GM21528 (cell line): ENCODE measurements around the gene PCLO.

Source experiments
- ATAC-seq: cut with Tn5 transposase; IDR thresholded peaks from one replicate; pipeline ENCODE4 v1.9.1; 2021; ENCODE audit warnings: mild to moderate bottlenecking, moderate library complexity; ENCODE audit not compliant: unreplicated experiment, low FRiP score

The PCLO gene

GRCh38 chr7:82851121-82851520 is 311.6 kb downstream of the PCLO start:
- no peak for ATAC-seq

- no peak for ATAC-seq
These were observed 320.9 kb downstream of the PCLO start for GRCh38 chr7:82841828-82842227.

GRCh38 chr7:82840061-82840460 is 322.6 kb downstream of the PCLO start:
- no peak for ATAC-seq

GRCh38 chr7:82839555-82839954 is 323.1 kb downstream of the PCLO start:
- ATAC-seq, result no peak

- ATAC-seq, result no peak
These were observed 323.6 kb downstream of the PCLO start for GRCh38 chr7:82839063-82839462.

GRCh38 chr7:82838314-82838713 is 324.4 kb downstream of the PCLO start:
- ATAC-seq, result no peak

GRCh38 chr7:82823073-82823472 is 339.6 kb downstream of the PCLO start:
- no peak for ATAC-seq

- ATAC-seq, result no peak
These were observed 341.6 kb downstream of the PCLO start for GRCh38 chr7:82821037-82821436.

GRCh38 chr7:82818171-82818570 is 344.5 kb downstream of the PCLO start:
- no peak for ATAC-seq

GRCh38 chr7:82816272-82816671 is 346.4 kb downstream of the PCLO start:
- ATAC-seq, result no peak

GRCh38 chr7:82810558-82811259 is 352.0 kb downstream of the PCLO start:
- peak; percentile 79 for ATAC-seq

GRCh38 chr7:82808633-82809032 is 354.1 kb downstream of the PCLO start:
- ATAC-seq, result no peak

GRCh38 chr7:82805527-82805960 is 357.1 kb downstream of the PCLO start:
- ATAC-seq, result no peak

- ATAC-seq, result no peak
These were observed 359.3 kb downstream of the PCLO start for GRCh38 chr7:82803411-82803810.

- ATAC-seq, result no peak
These were observed 372.6 kb downstream of the PCLO start for GRCh38 chr7:82789883-82790609.

- no peak for ATAC-seq
These were observed 384.7 kb downstream of the PCLO start for GRCh38 chr7:82778021-82778420.

- ATAC-seq, result no peak
These were observed 399.8 kb downstream of the PCLO start for GRCh38 chr7:82762880-82763279.

- ATAC-seq, result no peak
These were observed 401.9 kb downstream of the PCLO start for GRCh38 chr7:82760831-82761230.

- no peak for ATAC-seq
These were observed 402.6 kb downstream of the PCLO start for GRCh38 chr7:82760074-82760473.

- no peak for ATAC-seq
These were observed 406.8 kb downstream of the PCLO start for GRCh38 chr7:82755705-82756551.

GRCh38 chr7:82750007-82750406 is 412.7 kb downstream of the PCLO start:
- no peak for ATAC-seq
